Upper lobe of left lung (tissue), 4 donors: ENCODE results near the gene JMY.

ENCODE experiments used
- EP300 ChIP-seq, 4 donors: sonication (generic); formaldehyde crosslinking; IDR thresholded peaks; one replicate each; pipeline ENCODE4 v1.5.1; 2017; ENCODE audit warnings: antibody characterized with exemption in 4 of 4, control low read depth in 2 of 4
- POLR2A ChIP-seq, 4 donors: fragments of 450-650 bp; IDR thresholded peaks; one replicate each; pipeline ENCODE4 v1.5.1; 2016 to 2017; ENCODE audit warnings: antibody characterized with exemption in 4 of 4, mild to moderate bottlenecking in 2 of 4
- POLR2AphosphoS5 ChIP-seq, 2 donors: sonication (generic); formaldehyde crosslinking; IDR thresholded peaks; one replicate each; pipeline ENCODE4 v1.5.1; 2017; ENCODE audit warnings: antibody characterized with exemption in 2 of 2
- TF ChIP-seq, protein P1 (sequence below), 6 experiments: fragments of 450-650 bp in 4 of 6; fragments of 200-600 bp in 2 of 6; sonication (generic) in 2 of 6; IDR thresholded peaks; one replicate each; pipeline ENCODE4 v1.5.1; 2016 to 2019; ENCODE audit warnings: antibody characterized with exemption in 6 of 6

DNA sequence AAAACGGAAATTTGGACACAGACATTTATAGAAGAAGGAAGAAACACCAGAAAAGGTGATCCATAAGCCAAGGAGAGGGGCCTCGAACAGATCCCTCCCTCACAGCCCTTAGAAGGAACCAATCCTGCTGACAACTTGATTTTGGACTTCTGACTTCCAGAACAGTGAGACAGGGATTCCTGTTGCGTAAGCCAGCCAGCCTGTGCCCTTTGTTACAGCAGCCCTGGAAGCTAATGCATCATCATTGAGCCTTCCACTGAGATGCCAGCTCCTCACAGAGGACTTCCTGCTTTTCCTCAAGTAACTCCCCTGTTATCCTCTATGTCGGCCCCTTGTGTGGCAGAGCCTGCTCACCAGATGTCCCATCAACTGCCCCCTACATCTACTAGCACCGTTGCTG is 94.1 kb downstream of the JMY start:
- TF ChIP-seq, protein P1, sequence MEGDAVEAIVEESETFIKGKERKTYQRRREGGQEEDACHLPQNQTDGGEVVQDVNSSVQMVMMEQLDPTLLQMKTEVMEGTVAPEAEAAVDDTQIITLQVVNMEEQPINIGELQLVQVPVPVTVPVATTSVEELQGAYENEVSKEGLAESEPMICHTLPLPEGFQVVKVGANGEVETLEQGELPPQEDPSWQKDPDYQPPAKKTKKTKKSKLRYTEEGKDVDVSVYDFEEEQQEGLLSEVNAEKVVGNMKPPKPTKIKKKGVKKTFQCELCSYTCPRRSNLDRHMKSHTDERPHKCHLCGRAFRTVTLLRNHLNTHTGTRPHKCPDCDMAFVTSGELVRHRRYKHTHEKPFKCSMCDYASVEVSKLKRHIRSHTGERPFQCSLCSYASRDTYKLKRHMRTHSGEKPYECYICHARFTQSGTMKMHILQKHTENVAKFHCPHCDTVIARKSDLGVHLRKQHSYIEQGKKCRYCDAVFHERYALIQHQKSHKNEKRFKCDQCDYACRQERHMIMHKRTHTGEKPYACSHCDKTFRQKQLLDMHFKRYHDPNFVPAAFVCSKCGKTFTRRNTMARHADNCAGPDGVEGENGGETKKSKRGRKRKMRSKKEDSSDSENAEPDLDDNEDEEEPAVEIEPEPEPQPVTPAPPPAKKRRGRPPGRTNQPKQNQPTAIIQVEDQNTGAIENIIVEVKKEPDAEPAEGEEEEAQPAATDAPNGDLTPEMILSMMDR (IDR thresholded peaks at IDR 0.05), result no peak
- TF ChIP-seq POLR2AphosphoS5 (IDR thresholded peaks at IDR 0.05) (no peak), POLR2A (IDR thresholded peaks at IDR 0.05) (no peak), EP300 (IDR thresholded peaks at IDR 0.05) (no peak)
